Prostate gland (tissue), 2 donors: ENCODE measurements around the gene POU2AF3.

ENCODE experiments used
- CTCF ChIP-seq, 4 experiments: fragments of 200-600 bp in 2 of 4; fragments of 450-650 bp in 2 of 4; sonication (generic) in 2 of 4; IDR thresholded peaks; 1 replicate in 3 of 4; 2 replicates in 1 of 4; pipeline ENCODE4 v1.5.1; 2016 to 2019; ENCODE audit warnings: antibody characterized with exemption in 4 of 4, mild to moderate bottlenecking in 2 of 4, moderate library complexity in 2 of 4
- POLR2A ChIP-seq: fragments of 450-650 bp; IDR thresholded peaks from one replicate; pipeline ENCODE4 v1.6.1; 2016; ENCODE audit warnings: antibody characterized with exemption, mild to moderate bottlenecking
- POLR2AphosphoS5 ChIP-seq: sonication (generic); formaldehyde crosslinking; IDR thresholded peaks from one replicate; pipeline ENCODE4 v1.6.1; 2017; ENCODE audit warnings: antibody characterized with exemption

- TF ChIP-seq CTCF (IDR thresholded peaks at IDR 0.05) (no peak), POLR2AphosphoS5 (no peak), POLR2A (no peak)
These were observed 58.3 kb downstream of the POU2AF3 start for GRCh38 chr11:111356660-111357048.
